Measurements from ENCODE around the gene SFXN5.

DNA sequence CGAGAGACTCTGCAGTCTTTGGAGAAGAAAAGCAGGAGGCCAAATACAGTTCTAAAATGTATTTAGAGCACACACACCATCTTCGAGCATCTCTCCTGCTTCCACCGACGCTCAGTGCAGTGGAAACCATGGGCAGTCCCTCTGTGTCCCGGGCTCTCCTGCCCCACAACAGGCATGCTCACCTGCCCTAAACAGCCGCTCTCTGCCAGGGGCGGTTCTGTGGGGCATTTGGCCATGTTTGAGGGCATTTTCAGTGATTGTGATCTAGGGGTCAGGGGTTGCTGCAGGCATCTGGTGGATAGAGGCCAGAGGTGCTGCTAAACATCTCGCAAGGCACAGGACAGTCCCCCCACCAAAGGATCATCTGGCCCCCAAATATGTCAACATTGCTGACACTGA lies 98.4 kb downstream of the SFXN5 start:
- no peak for TF ChIP-seq POLR2A (IDR thresholded peaks at IDR 0.05)
- no peak for TF ChIP-seq CTCF (IDR thresholded peaks at IDR 0.05)
